ENCODE results near the gene CAPRIN1. TPM values are rescaled to one million over a fixed set of nuclear protein-coding genes. Genes with fewer than 3 reads are reported as not detected.
"Not testable (repeated sequence)": the region's sequence is repeated elsewhere in the genome, so short reads cannot be mapped to it uniquely, and the experiment has no call there.

CAPRIN1 gene
- total and polyA plus RNA-seq, 2 donors (not counting 3 experiments of a cell fraction or from before 2014, with no cell fraction given), result 138 to 279 TPM

GRCh38 chr11:34091825-34092224, 40.3 kb downstream of the CAPRIN1 start:
- Histone ChIP-seq H4K20me1 (replicated peaks; ENCODE audit: control insufficient read depth, extremely low read depth, insufficient read depth, low read length) (no peaks in the 10 kb centered on the region), H3K9me3 (replicated peaks; ENCODE audit: control insufficient read depth, insufficient read depth, low read length) (no peaks in the 10 kb centered on the region), H3K9ac (replicated peaks; ENCODE audit: extremely low read depth, insufficient read depth, low read length) (no peak overlapping the region), H3K27me3 (ENCODE audit: control insufficient read depth in 2 of 2, insufficient read depth in 2 of 2, low read length in 2 of 2) (no peaks in the 10 kb centered on the region), H3K9me1 (replicated peaks; ENCODE audit: control insufficient read depth, extremely low read depth, insufficient read depth, low read length) (no peaks in the 10 kb centered on the region), H3K36me3 (ENCODE audit: control insufficient read depth in 2 of 2, extremely low read depth in 1 of 2, insufficient read depth in 2 of 2, low read length in 2 of 2) (peaks cover 28 to 35% of the 10 kb centered on the region in 2 experiments), H3K79me2 (ENCODE audit: control insufficient read depth, insufficient read depth, low read length) (peaks cover 13% of the 10 kb centered on the region), H3K4me1 (ENCODE audit: control insufficient read depth, extremely low read depth, insufficient read depth, low read length) (no peaks in the 10 kb centered on the region), H3K27ac (ENCODE audit: insufficient read depth, low read depth, low read length) (no peak overlapping the region), H2AFZ (ENCODE audit: low read depth, low read length) (no peak overlapping the region), H3K4me2 (ENCODE audit: insufficient read depth, low read length) (no peak overlapping the region), H3K4me3 (replicated peaks in 1 of 3; ENCODE audit: insufficient read depth in 1 of 3, low read depth in 1 of 3, low read length in 3 of 3) (no peak overlapping the region)
- ChIA-PET CTCF (no interaction called here), POLR2A (no interaction called here)
- DNase-seq (ENCODE audit: low read depth, low spot score), result no peak
- intact Hi-C loops (cut with micrococcal nuclease) (no loop called here), dilution Hi-C loops (cut with MboI; ENCODE audit: extremely low pct_ligation_motif_present, low sequenced_read_pairs) (no loop called here)
- peak; percentile 24 for FAIRE-seq
- TF ChIP-seq POLR2A (IDR thresholded peaks at IDR 0.05; ENCODE audit: low read depth, low read length), result no peak
- TF ChIP-seq MYC (IDR thresholded peaks at IDR 0.05; ENCODE audit: low read depth, low read length), result no peak
- TF ChIP-seq MAX (IDR thresholded peaks at IDR 0.05; ENCODE audit: insufficient read depth, insufficient read length), result no peak
- TF ChIP-seq JUN (IDR thresholded peaks at IDR 0.05; ENCODE audit: borderline replicate concordance, insufficient read depth, insufficient read length, low read depth), result no peak
- no peak for TF ChIP-seq GATA2 (IDR thresholded peaks at IDR 0.05; ENCODE audit: insufficient read depth, insufficient read length, low read depth, low read length)
- no peak for TF ChIP-seq EZH2 (IDR thresholded peaks at IDR 0.05; ENCODE audit: borderline replicate concordance, low read depth, low read length, severe bottlenecking)
- no peak for TF ChIP-seq FOS (IDR thresholded peaks at IDR 0.05; ENCODE audit: borderline replicate concordance, insufficient read depth, low read length)
- TF ChIP-seq POLR2AphosphoS5 (IDR thresholded peaks at IDR 0.05; ENCODE audit: insufficient read depth, low read depth, low read length), result no peak
- no peak for TF ChIP-seq CTCF (IDR thresholded peaks at IDR 0.05; ENCODE audit: extremely low read depth in 1 of 2, insufficient read depth in 1 of 2, low read depth in 1 of 2, low read length in 2 of 2)
- no TSS peak for BruUV-seq (replicated peaks)

GRCh38 chr11:34094900-34095299, 43.4 kb downstream of the CAPRIN1 start:
- H3K9me3 ChIP-seq (replicated peaks; ENCODE audit: control insufficient read depth, insufficient read depth, low read length); H3K9me1 ChIP-seq (replicated peaks; ENCODE audit: control insufficient read depth, extremely low read depth, insufficient read depth, low read length); dilution Hi-C loops (cut with MboI; ENCODE audit: extremely low pct_ligation_motif_present, low sequenced_read_pairs); H3K9ac ChIP-seq (replicated peaks; ENCODE audit: extremely low read depth, insufficient read depth, low read length); POLR2A ChIA-PET; H3K27me3 ChIP-seq (ENCODE audit: control insufficient read depth in 2 of 2, insufficient read depth in 2 of 2, low read length in 2 of 2); H3K4me2 ChIP-seq (ENCODE audit: insufficient read depth, low read length); intact Hi-C loops (cut with micrococcal nuclease); DNase-seq (ENCODE audit: low read depth, low spot score); BruUV-seq (replicated peaks); H4K20me1 ChIP-seq (replicated peaks; ENCODE audit: control insufficient read depth, extremely low read depth, insufficient read depth, low read length); FAIRE-seq; H3K4me3 ChIP-seq (replicated peaks in 1 of 3; ENCODE audit: insufficient read depth in 1 of 3, low read depth in 1 of 3, low read length in 3 of 3); H3K4me1 ChIP-seq (ENCODE audit: control insufficient read depth, extremely low read depth, insufficient read depth, low read length); H3K27ac ChIP-seq (ENCODE audit: insufficient read depth, low read depth, low read length); H2AFZ ChIP-seq (ENCODE audit: low read depth, low read length): not testable (repeated sequence)
- H3K79me2 ChIP-seq (ENCODE audit: control insufficient read depth, insufficient read depth, low read length), result peaks cover 12% of the 10 kb centered on the region
- CTCF ChIA-PET, result interaction anchor here (1.3 kb wide), 1 partner anchor 9 kb away, joined by 4 read pairs; no protein-coding TSS in a partner anchor
- peaks cover 36 to 46% of the 10 kb centered on the region in 2 experiments for H3K36me3 ChIP-seq (ENCODE audit: control insufficient read depth in 2 of 2, extremely low read depth in 1 of 2, insufficient read depth in 2 of 2, low read length in 2 of 2)
